GM21717 (cell line): ENCODE results near the gene ATP6V0B.
A peak's percentile ranks its signal among the peaks of the same experiment; 100 is the strongest.

Experiments used
- ATAC-seq: cut with Tn5 transposase; IDR thresholded peaks from one replicate; pipeline ENCODE4 v1.9.1; 2021; ENCODE audit warnings: mild to moderate bottlenecking, moderate library complexity; ENCODE audit not compliant: unreplicated experiment

ATP6V0B gene

DNA sequence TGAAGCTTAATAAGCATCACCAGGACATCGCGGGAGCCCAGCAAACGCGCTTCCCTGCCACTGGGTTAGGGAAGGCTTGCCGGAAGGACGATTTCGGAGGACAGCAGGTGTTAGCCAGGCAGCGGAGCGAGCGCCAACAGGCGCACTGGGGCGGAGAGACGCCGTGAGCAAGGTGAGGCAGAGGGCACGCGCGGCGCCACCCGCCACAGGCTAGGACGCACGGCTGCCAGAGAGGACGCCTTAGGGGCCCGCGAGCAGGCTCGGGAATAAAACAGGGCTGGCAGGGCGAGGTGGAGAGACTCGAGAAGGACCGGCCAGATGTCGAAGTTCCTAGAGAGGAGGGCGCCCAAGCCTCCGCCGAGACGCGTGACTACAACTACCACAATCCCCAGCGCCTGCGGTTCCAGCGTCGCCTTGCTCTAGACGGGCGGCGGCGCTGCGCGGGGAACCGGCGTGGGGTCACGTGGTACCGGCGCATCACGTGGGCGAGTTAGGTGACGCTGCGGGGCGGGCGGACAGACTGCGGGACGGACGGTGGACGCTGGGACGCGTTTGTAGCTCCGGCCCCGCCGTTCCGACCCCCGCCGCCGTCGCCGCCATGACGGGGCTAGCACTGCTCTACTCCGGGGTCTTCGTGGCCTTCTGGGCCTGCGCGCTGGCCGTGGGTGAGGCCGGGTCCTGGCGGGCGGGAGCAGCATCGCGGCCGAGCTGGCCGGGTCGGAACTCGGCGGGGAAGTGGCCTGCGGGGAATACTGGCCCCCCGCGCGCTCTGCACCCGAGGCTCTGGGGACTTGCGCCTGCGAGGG is at the start of gene ATP6V0B:
Gene ATP6V0B (plus strand): TSS at position 518 of the 806 bp plus-strand sequence. CDS start 81 bp downstream, at position 599.
- peak; percentile 58 for ATAC-seq

DNA sequence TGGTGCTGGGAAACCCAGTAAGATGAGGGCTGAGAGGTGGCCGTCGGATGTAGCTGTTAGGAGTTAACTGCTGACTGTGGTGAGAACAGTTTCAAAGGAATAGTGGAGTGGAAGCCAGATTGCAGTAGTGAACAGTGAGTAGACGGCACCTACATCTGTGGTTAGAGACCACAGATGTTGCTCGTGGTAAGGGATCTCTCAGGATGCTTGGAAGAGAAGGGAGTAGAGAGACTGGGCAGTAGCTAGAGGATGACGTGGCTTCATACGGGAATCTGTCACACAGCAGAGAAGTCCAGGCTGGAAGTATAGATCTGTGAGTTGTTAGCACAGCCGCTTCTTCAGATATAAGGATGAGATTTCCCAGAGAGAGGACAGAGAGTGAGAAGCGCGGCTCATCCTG is 48.9 kb upstream of the ATP6V0B start:
- ATAC-seq: no peak

DNA sequence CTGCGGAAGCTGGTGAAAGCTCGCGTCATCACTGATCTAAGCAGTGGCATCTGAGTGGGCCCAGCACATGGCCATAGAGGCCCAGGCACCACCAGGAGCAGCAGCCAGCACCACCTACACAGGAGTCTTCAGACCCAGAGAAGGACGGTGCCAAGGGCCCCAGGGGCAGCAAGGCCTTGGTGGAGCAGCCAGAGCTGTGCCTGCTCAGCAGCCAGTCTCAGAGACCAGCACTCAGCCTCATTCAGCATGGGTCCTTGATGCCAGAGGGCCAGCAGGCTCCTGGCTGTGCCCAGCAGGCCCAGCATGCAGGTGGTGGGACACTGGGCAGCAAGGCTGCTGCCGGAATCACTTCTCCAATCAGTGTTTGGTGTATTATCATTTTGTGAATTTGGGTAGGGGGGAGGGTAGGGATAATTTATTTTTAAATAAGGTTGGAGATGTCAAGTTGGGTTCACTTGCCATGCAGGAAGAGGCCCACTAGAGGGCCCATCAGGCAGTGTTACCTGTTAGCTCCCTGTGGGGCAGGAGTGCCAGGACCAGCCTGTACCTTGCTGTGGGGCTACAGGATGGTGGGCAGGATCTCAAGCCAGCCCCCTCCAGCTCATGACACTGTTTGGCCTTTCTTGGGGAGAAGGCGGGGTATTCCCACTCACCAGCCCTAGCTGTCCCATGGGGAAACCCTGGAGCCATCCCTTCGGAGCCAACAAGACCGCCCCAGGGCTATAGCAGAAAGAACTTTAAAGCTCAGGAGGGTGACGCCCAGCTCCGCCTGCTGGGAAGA is 44.4 kb upstream of the ATP6V0B start:
- ATAC-seq: no peak

DNA sequence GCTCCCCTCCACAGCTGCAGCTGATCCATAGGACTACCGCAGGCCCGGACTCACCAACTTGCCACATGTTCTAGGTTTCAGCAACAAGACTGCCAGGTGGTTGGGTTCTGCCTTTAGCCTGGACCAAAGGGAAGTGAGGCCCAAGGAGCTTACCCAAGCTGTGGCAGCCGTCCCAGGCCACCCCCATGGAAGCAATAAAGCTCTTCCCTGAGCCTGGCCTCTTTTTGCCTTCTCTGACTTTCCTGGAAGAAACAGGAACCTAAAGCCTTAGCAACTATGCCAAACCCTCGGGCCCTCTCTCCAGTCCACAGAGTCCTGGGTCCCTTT is 43.8 kb upstream of the ATP6V0B start:
- no peak for ATAC-seq

DNA sequence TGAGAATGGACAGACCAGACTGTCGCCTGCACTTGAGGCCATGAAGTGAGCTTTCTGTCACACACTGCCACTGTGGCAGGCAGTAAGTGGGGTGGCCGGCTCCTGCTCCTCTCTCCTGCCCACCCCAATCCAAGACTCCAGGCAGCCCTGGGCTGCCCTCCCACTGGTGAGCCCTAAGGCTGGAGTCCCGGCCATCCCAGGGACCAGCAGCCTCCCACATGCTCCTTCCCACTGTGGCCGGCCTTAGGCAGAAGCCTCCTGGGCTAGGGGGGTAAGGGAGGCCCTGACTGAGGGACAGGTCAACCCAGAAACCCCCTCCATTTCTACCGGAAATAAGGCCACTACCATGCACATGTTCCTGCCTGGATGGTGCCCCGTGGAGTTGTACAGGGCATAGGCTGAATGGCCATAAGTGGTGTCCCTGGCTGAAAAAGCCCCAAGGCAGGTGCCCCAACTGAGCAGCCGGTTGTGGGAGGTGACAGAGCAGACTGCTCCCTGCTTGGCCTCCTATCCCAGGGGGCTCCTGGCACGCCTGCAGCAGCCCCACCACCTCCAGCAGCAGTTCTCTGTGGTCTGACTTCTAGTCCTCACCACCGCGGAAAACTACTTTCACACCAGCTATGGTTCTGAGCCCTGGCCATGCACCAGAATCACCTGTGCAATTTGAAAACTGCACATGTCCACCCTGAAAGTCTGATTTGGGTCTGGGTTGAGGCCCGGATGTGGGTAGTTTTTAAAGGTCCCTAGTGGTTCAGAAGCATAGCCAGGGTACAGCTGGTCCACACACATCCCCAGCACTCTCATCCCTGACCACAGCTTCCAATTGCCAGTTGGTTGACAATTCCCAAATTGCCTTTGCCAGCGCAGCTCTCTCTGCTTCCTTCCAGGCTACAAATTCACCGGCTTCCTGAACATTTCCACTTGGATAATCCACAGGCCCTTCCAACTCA is 42.8 kb upstream of the ATP6V0B start:
- no peak for ATAC-seq

DNA sequence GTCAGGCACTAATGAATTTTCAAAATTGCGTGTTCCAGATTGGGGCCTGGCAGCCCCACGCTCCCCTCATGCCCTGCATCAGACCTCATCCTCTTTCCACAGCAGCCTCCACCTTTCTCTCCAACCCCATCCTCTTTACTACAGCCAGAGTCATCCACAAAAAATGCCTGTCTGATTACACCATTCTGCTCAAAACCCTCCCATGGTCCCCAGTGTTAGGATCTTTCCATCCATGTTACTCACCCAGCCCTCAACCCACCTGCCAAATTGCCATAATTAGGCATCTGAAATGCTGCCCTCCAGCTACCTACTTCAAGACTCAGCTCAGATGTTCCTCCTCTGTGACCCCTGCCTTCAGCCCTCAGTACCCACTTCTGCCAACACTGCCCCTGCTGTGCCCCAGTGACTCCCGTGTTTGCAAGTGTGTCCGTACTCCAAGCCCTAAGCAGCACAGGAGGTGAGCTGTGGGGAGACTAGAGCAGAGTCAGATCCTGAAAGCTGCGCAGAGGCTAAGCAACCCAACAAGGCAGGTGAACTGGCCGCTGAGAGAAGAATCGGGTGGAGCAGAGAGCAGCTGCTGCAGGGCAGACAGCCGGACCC is 41.9 kb upstream of the ATP6V0B start:
- ATAC-seq: no peak

DNA sequence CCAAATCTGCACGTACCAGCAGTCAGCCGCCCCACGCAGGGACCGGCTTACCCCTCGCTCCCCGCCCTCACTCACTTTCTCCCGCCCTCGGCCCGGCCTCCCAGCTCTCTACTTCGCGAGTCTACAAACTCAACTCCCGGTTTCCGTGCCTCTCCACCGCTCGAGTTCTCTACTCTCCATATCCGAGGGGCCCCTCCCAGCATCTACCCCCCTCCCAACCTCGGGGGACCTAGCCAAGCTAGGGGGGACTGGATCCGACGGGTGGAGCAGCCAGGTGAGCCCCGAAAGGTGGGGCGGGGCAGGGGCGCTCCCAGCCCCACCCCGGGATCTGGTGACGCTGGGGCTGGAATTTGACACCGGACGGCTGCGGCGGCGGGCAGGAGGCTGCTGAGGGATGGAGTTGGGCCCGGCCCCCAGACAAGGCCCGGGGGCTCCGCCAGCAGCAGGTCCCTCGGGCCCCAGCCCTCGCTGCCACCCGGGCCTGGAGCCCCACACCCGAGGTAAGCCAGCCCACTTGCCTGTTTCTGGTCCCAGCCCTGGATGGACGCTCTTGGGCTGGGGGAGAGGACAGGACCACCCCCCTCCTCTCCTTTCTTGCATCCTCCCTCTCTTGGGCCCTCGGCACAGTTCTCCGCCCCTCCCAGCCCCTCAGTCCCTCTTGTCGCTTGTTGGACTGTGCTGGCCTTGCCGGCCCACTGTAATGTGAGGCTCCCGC is 41.2 kb upstream of the ATP6V0B start, which contains the start of gene ARTN:
Gene ARTN (plus strand): TSS at position 416 of the 715 bp plus-strand sequence. CDS start 1,856 bp downstream, outside the sequence.
- ATAC-seq: no peak

DNA sequence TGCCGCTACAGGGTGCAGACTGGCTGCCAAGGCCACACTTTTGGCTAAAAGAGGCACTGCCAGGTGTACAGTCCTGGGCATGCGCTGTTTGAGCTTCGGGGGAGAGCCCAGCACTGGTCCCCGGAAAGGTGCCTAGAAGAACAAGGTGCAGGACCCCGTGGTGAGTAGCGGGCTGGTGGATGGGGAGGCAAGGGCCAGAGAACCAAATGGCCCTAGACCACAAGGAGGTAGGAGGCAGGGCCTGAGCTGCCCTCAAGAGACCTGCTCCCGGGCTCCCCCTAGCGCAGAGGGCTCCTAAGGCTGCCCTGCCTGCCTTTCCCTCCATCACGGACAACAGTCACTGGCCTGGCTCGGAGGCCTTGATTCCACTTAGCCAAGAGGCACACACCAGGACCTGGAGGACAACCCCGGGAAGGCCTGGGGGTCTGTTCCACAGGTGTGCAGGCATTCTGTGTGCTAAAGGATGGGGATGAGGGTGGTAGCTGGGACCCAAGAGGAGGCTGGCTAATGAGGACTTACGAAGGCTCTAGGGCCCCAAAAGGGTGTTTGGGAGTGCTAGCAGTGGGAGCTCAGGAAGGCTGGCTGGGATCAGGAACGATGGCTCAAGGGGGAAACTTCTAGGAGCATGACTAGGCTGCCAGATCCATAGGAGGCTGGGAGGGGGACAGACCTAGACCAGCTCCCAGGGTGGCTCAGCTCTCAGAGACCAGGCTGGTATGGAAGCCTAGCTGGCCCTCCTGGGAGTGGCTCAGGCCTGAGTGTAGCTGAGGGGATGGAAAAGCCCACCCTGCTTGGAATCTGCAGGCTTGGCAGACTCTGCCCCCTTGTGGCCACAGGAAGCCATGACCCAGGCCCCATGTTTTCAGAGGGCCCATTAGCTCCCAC is 40.4 kb upstream of the ATP6V0B start:
- no peak for ATAC-seq

DNA sequence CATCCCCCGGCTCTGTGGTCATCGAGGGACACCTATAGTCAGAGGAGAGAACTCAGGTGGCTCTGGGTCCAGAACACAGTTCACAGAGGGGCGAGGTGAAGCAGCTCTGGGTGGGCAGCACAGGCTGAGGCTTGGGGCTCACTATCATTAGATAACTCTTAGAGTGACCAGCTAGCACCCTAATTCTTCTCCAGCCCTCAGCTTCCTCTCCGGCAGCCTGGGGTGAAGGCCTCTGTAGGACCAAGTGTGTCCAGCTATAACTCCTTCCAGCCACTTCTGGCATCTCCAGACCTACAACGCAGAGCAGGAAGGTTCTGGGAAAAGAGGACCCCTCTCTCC is 39.8 kb upstream of the ATP6V0B start:
- no peak for ATAC-seq

DNA sequence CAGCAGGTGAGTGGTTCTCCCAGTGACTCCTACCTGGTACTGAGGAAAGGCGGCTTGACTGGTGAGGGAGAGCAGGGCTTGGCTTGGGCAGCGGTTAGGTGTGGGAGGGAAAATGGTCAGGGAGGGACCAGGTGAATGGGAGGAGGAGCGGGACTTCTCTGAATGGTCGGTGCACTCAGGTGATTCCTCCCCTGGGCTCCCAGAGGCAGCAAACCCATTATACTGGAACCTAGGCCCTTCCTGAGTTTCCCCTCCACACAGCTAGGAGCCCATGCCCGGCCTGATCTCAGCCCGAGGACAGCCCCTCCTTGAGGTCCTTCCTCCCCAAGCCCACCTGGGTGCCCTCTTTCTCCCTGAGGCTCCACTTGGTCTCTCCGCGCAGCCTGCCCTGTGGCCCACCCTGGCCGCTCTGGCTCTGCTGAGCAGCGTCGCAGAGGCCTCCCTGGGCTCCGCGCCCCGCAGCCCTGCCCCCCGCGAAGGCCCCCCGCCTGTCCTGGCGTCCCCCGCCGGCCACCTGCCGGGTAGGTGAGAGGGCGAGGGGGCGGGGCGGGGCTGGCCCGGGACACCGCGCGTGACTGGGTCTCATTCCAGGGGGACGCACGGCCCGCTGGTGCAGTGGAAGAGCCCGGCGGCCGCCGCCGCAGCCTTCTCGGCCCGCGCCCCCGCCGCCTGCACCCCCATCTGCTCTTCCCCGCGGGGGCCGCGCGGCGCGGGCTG is 38.9 kb upstream of the ATP6V0B start:
- ATAC-seq: no peak

DNA sequence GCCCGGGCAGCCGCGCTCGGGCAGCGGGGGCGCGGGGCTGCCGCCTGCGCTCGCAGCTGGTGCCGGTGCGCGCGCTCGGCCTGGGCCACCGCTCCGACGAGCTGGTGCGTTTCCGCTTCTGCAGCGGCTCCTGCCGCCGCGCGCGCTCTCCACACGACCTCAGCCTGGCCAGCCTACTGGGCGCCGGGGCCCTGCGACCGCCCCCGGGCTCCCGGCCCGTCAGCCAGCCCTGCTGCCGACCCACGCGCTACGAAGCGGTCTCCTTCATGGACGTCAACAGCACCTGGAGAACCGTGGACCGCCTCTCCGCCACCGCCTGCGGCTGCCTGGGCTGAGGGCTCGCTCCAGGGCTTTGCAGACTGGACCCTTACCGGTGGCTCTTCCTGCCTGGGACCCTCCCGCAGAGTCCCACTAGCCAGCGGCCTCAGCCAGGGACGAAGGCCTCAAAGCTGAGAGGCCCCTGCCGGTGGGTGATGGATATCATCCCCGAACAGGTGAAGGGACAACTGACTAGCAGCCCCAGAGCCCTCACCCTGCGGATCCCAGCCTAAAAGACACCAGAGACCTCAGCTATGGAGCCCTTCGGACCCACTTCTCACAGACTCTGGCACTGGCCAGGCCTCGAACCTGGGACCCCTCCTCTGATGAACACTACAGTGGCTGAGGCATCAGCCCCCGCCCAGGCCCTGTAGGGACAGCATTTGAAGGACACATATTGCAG is 38.2 kb upstream of the ATP6V0B start:
- no peak for ATAC-seq

DNA sequence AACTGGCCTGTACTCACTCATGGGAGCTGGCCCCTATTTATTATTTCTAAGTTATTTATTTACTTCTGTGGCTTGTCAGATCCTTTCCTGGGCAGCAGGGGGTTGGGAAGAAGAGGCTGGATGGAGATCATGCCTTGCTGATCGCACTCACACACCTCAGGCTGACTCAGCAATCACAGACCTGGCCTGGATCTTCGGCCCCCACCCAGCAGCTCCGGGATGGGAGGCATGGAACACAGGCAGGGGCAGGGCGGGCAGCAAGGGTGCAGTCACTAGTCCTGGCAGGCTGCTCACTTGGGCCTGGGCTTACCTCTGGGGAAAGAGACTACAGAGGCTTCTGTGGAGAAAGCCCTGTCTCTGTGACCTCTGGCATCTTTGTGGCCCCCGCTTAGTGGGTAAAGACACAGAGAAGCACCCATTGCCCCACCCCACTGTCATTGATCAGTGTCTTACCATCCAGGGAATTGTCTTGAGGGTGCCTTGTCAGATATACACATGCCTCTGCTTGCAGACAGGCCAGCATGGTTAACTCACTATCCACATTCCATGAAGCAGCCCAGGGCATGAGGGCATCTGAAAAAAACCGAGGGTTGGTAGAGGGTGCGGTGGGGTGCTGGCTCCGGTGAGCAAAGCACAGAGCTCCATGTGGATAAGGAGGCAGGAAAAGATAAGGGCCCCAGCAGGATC is 37.4 kb upstream of the ATP6V0B start:
- no peak for ATAC-seq

DNA sequence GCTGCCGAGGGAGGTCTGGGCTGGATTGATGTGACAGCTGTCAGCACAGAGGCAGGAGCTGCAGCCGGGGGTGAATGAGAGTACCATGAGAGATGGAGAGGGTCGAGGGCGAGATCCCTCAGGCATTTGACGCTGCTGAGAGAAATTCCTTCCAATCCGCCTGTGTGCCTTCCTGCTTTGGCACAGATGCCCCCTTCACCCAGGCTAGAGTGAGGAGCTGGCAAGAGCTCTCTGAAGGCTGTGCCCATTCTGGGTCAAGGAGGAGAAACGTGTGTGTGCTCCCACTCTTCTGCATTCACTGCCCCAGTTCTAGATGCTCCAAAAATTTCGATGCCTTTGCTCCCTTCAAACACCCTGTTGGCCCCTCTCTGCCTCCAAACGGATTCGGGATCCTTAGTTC is 36.4 kb upstream of the ATP6V0B start:
- no peak for ATAC-seq

DNA sequence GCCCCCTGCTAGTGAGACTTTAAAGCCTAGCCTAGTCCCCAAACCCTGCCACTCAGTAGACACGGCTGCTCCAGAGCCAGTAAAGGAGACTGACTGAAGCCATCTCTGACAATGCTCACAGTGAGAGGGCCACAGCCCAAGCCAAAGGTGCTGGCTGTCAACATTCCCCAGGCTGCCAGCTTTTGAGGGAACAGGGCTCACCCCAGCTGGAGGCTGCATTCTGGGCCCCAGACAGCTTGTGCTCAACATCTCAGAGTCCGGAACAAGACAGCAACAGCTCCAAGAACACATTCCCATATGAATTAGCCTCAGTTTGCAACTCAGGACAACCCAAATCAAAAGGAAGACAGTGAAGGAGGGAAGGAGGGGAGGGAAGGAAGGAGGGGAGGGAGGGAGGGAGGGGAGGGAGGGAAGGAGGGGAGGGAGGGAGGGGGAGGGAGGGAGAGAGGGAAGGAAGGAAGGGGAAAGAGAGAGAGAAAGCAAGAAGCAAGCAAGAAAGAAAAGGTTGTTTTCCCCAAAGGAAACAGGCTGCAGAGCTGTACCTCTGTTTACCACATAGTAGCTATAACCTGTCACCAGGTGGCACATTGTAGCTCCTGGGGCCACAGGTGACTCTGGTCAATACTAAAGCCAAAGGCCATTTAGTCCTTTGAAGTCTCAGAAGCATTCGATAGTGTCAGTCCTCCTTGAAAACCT is 35.7 kb upstream of the ATP6V0B start:
- no peak for ATAC-seq

DNA sequence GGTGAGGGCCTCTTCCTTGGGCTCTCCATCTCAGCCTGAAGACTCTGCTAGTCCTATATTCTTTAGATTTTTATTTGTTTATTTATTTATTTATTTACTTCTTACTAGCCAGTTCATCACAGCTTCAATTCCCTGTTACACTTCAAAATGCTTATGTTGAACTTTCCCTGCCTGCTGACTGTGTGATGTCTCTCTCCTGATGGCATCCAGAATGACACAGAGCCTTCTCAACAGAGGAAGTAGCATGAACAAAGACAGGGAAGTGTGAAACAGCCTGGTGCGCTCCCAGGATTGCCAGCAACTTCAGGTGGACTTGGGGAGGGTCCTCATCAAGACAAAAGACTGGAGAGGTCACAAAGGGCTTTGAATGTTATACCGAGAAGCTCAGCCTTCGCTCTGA is 32.3 kb upstream of the ATP6V0B start:
- ATAC-seq: no peak

DNA sequence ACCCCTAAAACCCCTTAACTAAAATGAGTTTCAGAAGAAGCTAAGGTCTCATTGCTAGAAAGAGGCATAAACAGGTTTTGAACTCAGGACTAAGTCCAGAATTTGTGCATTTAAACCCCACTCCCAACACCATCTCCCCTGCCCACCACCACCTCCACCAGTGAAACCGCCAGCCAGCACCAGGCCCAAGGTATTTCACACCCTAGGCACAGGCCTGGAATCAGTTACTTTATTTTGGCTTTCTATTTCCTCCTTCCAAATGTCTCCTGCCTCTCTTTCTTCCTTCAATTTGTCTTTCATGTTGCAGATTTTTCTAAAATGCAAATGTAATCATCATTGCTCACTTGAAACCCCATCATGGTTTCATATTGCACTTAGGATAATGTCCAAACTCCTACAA is 29.9 kb upstream of the ATP6V0B start:
- no peak for ATAC-seq
